ENCODE results near the gene CACNA1E. TPM values are rescaled to one million over a fixed set of nuclear protein-coding genes. Genes with fewer than 3 reads are reported as not detected.

Gene CACNA1E
- total RNA-seq, 1 experiment from 2014 or later = not detected

GRCh38 chr1:181630838-181631237, 147.5 kb downstream of the CACNA1E start:
- no peak for DNase-seq
- Histone ChIP-seq H3K36me3 (no peaks in the 10 kb centered on the region), H3K9me3 (no peaks in the 10 kb centered on the region), H3K4me3 (no peak overlapping the region), H3K27me3 (peaks cover 11% of the 10 kb centered on the region)

- H3K36me3 ChIP-seq = no peaks in the 10 kb centered on the region
- H3K4me3 ChIP-seq = no peak overlapping the region
- no peak for DNase-seq
- H3K9me3 ChIP-seq = no peaks in the 10 kb centered on the region
- peaks cover 21% of the 10 kb centered on the region for H3K27me3 ChIP-seq
Observed at GRCh38 chr1:181632492-181632891, 149.2 kb downstream of the CACNA1E start.

- Histone ChIP-seq H3K4me3 (no peak overlapping the region), H3K27me3 (peaks cover 22% of the 10 kb centered on the region), H3K9me3 (no peaks in the 10 kb centered on the region), H3K36me3 (no peaks in the 10 kb centered on the region)
- DNase-seq = no peak
Observed at GRCh38 chr1:181632960-181633359, 149.6 kb downstream of the CACNA1E start.

GRCh38 chr1:181635110-181635509, 151.8 kb downstream of the CACNA1E start:
- H3K4me3 ChIP-seq = no peak overlapping the region
- peaks cover 25% of the 10 kb centered on the region for H3K27me3 ChIP-seq
- no peaks in the 10 kb centered on the region for H3K9me3 ChIP-seq
- no peak for DNase-seq
- no peaks in the 10 kb centered on the region for H3K36me3 ChIP-seq

- Histone ChIP-seq H3K36me3 (no peaks in the 10 kb centered on the region), H3K27me3 (peaks cover 35% of the 10 kb centered on the region), H3K9me3 (no peaks in the 10 kb centered on the region), H3K4me3 (no peak overlapping the region)
- no peak for DNase-seq
Observed at GRCh38 chr1:181637998-181638397, 154.7 kb downstream of the CACNA1E start.

GRCh38 chr1:181640956-181641355, 157.6 kb downstream of the CACNA1E start:
- Histone ChIP-seq H3K27me3 (peaks cover 28% of the 10 kb centered on the region), H3K4me3 (no peak overlapping the region), H3K36me3 (no peaks in the 10 kb centered on the region), H3K9me3 (no peaks in the 10 kb centered on the region)
- no peak for DNase-seq

GRCh38 chr1:181643631-181644030, 160.3 kb downstream of the CACNA1E start:
- Histone ChIP-seq H3K4me3 (no peak overlapping the region), H3K27me3 (peaks cover 17% of the 10 kb centered on the region), H3K36me3 (no peaks in the 10 kb centered on the region), H3K9me3 (no peaks in the 10 kb centered on the region)
- DNase-seq = peak; percentile 30

- Histone ChIP-seq H3K4me3 (no peak overlapping the region), H3K9me3 (no peaks in the 10 kb centered on the region), H3K27me3 (peaks cover 14% of the 10 kb centered on the region), H3K36me3 (no peaks in the 10 kb centered on the region)
- no peak for DNase-seq
Observed at GRCh38 chr1:181645171-181645570, 161.9 kb downstream of the CACNA1E start.

GRCh38 chr1:181646710-181647109, 163.4 kb downstream of the CACNA1E start:
- Histone ChIP-seq H3K4me3 (no peak overlapping the region), H3K36me3 (no peaks in the 10 kb centered on the region), H3K9me3 (no peaks in the 10 kb centered on the region), H3K27me3 (peaks cover 10% of the 10 kb centered on the region; the same call in 1 of the 2 replicates)
- no peak for DNase-seq

GRCh38 chr1:181647314-181648035, 164.2 kb downstream of the CACNA1E start:
- H3K4me3 ChIP-seq = no peak overlapping the region
- no peaks in the 10 kb centered on the region for H3K9me3 ChIP-seq
- peak; percentile 58 for DNase-seq

GRCh38 chr1:181651276-181651675, 168.0 kb downstream of the CACNA1E start:
- H3K36me3 ChIP-seq = no peaks in the 10 kb centered on the region
- DNase-seq = no peak
- no peak overlapping the region for H3K4me3 ChIP-seq
- H3K27me3 ChIP-seq = peaks cover 8% of the 10 kb centered on the region; the same call in 1 of the 2 replicates
- H3K9me3 ChIP-seq = no peaks in the 10 kb centered on the region

More at GRCh38 chr1:181647314-181648035, 164.2 kb downstream of the CACNA1E start:
- Histone ChIP-seq H3K27me3 (peaks cover 8% of the 10 kb centered on the region; the same call in 1 of the 2 replicates), H3K36me3 (no peaks in the 10 kb centered on the region)

GRCh38 chr1:181655756-181656155, 172.4 kb downstream of the CACNA1E start:
- H3K36me3 ChIP-seq = no peaks in the 10 kb centered on the region
- DNase-seq = no peak
- H3K27me3 ChIP-seq = 0 out of 2 replicates have a peak, but pooled peaks cover 3% of the 10 kb centered on the region
- no peaks in the 10 kb centered on the region for H3K9me3 ChIP-seq
- no peak overlapping the region for H3K4me3 ChIP-seq

- H3K27me3 ChIP-seq = no peaks in the 10 kb centered on the region
- no peak overlapping the region for H3K4me3 ChIP-seq
- H3K9me3 ChIP-seq = no peaks in the 10 kb centered on the region
- H3K36me3 ChIP-seq = no peaks in the 10 kb centered on the region
- no peak for DNase-seq
Observed at GRCh38 chr1:181656491-181656890, 173.2 kb downstream of the CACNA1E start.

- Histone ChIP-seq H3K9me3 (no peaks in the 10 kb centered on the region), H3K27me3 (no peaks in the 10 kb centered on the region), H3K4me3 (no peak overlapping the region), H3K36me3 (no peaks in the 10 kb centered on the region)
- DNase-seq = no peak
Observed at GRCh38 chr1:181658581-181658980, 175.3 kb downstream of the CACNA1E start.

GRCh38 chr1:181659321-181659957, 176.1 kb downstream of the CACNA1E start:
- H3K9me3 ChIP-seq = no peaks in the 10 kb centered on the region
- H3K36me3 ChIP-seq = no peaks in the 10 kb centered on the region
- DNase-seq = no peak
- H3K27me3 ChIP-seq = no peaks in the 10 kb centered on the region
- H3K4me3 ChIP-seq = no peak overlapping the region

- no peaks in the 10 kb centered on the region for H3K9me3 ChIP-seq
- H3K36me3 ChIP-seq = no peaks in the 10 kb centered on the region
- no peak for DNase-seq
- no peaks in the 10 kb centered on the region for H3K27me3 ChIP-seq
- H3K4me3 ChIP-seq = no peak overlapping the region
Observed at GRCh38 chr1:181660621-181661020, 177.3 kb downstream of the CACNA1E start.

- Histone ChIP-seq H3K4me3 (no peak overlapping the region), H3K9me3 (no peaks in the 10 kb centered on the region), H3K36me3 (no peaks in the 10 kb centered on the region), H3K27me3 (no peaks in the 10 kb centered on the region)
- no peak for DNase-seq
Observed at GRCh38 chr1:181661569-181661968, 178.3 kb downstream of the CACNA1E start.

GRCh38 chr1:181662606-181663005, 179.3 kb downstream of the CACNA1E start:
- DNase-seq = no peak
- Histone ChIP-seq H3K36me3 (no peaks in the 10 kb centered on the region), H3K27me3 (no peaks in the 10 kb centered on the region), H3K4me3 (no peak overlapping the region), H3K9me3 (no peaks in the 10 kb centered on the region)

Measured in MG63 (cell line).